Measurements from ENCODE around the gene SARNP.

Gene SARNP

DNA sequence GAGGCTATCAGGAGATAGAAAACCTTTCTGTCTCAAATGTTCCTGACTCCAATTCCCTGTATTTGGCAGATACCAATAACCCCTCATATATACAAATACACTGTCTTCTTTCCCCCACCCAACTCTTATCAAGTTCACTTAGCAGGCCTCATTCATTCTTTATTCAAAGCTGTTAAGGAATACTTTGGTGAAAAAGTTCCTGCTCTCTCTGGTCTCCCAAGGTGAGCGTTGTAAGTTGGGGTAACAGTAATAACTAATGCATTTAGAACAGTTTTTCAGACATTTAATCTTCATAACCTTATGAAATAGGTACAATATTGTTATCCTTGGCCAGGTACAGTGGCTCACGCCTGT is 78.5 kb downstream of the SARNP start:
- DNase-seq, result no peak

DNA sequence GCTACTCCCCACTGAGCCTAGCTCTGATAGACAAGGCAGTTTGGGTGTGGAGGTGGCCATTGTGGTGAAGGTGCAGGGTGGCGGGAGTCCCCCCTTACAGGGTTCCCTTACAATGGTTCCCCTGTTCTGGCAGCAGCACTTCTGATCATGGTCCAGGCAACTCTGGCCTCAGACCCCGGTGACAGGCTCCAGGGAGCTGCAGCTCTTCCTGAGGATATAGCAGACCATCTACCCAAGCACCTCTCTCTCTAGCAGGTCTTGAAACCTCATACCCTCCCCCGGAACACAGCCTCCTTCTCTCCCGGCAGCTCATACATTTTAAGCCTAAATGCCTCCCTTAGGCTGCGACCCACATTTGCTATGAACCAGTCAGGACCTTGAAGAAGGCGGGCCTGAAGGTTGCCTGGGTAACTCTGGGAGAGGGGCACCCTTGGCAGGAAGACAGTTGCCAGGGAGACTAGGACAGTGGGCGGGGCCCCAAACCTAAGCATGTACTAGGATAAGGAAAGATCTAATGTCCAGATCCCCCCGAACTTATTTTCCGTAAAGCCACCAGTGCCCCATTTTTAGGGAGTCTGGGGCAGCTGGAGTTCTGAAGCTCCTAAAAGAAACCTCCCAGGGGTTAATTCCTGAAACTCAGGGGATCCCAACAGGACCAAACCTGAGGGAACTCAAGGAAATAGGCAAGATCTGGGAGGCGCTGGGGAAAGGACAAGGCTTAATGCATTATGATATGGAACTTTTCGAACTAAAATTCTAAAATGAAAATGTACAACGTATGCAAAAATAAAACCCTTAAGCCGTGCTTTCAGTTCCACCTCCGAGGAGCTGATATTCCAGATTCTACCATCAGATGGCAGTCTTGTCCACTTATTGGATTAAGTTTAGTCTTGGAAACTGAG is 79.2 kb downstream of the SARNP start:
- peak; percentile 96 for DNase-seq

DNA sequence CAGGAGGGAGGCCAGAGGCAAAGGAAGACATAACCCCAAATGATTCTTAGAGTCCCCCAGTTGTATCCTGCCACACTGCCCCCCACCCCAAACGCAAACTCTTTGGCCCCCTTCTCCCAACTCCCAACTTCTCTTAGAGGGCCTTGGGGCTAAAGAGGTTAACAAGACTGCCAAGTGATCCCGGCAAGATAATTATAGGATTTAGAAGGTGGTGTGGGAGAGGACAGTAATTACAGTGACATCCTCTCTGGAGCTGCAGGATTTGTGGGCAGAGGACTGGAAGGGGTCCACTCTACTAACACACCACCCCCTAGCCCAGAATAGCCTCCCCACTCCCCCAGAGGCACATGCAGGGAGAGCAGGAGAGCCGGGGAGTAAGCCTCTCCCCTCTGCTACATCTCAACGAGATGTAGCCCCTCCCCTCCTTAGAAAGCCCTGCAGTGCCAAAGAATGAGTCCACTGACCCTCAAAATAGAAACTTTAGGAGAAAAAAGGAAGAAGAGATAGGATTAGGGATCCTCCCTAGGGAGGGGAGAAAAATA is 79.9 kb downstream of the SARNP start:
- no peak for DNase-seq

DNA sequence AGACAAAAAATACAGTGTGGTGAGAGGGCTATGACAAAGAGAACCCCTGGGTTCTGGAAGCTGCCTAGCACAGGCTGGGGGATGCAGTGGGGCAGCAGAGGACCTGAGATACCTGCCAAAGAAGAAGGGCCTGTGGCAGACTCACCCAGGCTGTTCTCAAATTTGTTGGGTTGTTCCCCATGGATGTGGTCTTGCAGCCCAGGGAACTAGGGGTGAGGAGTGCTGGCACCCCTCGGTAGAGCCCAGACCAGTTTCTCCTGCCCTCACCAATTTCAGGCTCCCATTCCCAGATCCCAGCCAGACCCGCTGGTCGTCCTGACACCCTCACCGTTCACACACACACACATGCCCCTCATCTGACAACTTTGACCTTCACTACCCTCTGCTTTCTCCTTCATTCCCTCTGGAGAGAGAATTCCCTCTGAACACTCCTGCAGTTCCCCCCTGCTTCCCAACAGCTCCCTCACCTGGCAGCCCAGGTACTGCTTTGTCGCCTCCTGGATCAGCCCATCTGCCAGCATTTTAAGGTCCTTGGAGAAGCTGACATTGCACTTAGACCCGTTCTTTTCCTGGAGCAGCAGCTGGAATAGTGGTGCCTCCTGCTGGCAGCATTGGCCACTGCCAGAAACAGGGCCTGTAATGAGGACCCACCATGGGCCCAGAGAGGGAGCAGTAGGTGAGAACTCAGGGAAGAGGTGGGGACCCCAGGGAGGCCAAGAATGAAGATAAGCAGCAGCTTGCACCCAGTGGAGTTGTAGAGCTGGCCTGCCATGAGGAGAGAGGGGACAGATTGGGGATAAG is 80.5 kb downstream of the SARNP start:
- DNase-seq, result peak; percentile 73

DNA sequence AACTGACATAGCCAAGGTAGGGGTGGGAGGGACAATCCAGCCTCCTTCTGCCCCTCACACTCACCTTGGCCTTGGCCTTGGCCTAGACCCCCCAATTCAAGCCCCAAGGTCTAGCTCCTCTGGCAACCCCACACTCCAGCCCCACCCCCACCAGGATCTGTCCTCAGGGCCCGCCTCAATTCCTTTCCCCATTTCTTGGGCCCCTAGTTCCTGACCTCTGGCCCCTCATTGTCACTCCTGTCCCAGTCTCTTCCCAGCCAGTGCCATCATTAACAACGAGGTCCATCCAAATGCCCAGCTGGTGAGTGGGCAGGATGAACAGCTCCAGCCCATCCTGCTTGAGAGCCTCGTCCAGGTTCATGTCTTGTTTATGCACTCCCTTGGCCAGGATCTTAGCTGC is 81.4 kb downstream of the SARNP start:
- DNase-seq, result no peak

DNA sequence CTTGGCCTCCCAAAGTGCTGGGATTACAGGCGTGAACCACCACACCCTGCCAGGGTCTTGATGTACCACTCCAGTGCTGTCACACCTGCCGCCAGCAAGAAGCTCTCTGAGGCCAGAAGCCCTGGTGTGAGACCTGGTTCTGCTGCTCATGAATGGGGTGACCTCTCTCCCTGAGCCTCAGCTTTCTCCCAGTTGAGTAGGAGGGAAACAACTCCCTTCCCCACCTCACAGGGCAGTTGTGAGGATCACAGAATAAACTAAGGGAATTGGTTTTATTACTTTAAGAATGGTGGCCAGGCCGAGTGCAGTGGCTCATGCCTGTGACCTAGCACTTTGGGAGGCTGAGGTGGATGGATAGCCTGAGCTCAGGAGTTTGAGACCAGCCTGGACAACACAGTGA is 82.9 kb downstream of the SARNP start:
- no peak for DNase-seq

DNA sequence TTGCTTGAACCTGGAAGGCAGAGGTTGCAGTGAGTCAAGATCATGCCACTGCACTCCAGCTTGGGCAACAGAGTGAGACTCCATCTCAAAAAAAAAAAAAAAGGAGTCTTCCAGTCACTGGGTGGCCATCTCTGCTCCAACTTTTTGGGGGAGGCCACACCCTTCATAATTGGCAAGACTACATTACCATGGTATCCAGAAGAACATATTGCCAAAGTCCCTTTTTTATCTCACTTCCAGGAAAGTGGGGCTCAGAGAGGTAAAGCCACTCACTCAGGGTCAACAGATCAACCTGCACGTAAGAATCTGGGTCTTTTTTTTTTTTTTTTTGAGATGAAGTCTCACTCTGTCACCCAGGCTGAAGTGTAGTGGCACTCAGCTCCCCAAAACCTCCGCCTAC is 83.7 kb downstream of the SARNP start:
- DNase-seq, result no peak

DNA sequence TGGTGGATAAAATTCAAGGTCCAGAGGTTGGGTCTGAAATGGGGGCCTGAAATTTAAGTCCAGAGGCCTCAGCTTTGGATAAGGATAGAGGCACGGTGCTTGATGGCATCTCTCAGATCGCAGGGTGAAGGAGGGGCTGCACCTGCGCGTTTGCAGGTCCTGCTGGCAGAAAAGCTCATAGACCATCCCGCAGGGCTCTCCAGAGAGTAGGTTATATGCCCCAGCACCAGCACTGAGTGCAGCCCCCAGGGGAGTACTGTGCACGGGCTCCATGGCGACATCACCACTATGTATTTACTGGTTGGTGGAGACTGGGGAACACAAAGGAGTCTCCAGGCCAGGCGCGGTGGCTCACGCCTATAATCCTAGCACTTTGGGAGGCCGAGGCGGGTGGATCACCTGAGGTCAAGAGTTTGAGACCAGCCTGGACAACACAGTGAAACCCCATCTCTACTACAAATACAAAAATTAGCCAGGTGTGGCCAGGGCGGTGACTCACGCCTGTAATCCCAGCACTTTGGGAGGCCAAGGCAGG is 84.4 kb downstream of the SARNP start:
- no peak for DNase-seq

DNA sequence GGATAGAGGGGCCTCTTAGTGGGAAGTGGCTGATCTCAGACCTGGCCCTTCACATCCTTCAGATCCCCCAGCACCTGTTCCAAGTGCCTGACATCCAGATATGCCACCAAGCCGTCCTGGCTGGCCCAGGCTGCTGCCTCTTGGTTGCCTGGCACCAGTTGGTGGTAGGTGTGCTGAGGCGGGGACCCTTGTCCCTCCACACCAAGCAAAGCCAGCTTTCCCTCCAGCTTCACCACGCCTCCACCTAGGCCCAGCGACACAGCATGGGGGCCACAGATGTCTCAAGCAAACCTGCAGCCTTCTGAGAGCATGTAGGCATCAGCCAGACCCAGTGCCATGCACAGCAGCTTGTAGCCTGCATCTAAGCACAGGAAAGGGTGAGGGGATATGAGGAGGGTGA is 85.2 kb downstream of the SARNP start:
- no peak for DNase-seq

DNA sequence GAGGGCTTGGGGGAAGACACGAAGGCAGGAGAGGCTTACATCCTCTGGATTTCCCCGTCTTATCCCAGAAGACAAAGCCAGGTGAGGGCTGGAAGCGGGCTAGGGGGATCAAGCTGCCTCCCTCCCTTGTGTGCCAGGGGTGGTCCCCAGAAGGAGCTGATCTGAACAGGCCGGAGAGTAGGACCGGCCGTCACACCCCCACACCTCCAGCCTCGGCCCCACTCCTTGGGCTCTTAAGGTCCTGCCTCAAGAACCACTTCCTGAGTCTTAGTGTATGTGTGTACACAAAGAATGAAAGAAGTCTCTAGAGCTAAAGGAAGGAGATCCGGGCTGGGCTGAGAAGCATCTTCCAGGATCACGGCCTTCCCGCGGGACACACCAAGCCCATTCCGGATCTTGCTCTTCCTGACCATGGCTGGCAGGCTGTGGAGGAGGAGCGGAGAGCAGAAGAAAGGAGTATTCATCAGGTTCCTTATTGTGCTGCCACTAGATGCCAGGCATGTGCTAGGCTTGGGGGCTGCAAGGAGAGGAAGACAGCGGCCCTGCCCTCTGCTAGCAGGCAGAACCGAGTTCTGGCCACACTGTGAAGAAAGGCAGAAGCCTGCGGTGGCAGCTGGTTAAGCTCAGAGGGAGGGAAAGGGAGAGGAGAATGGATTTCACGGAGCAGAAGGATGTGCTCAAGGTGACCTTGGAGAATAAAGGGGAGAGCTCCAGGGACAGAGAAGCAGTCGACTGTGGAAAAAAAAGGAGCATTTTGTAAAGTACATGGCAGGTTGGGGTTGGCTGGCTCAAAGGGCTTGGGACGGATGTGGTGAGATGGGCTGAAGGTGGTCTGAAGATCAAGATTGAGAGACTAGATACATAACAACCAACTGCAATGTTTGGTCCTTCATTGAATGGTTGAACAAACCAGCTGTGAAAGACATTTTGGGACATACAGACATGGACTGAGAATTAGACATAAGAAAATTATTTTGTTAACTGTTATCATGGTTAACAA is 87.4 kb downstream of the SARNP start:
- DNase-seq, result peak; percentile 55

DNA sequence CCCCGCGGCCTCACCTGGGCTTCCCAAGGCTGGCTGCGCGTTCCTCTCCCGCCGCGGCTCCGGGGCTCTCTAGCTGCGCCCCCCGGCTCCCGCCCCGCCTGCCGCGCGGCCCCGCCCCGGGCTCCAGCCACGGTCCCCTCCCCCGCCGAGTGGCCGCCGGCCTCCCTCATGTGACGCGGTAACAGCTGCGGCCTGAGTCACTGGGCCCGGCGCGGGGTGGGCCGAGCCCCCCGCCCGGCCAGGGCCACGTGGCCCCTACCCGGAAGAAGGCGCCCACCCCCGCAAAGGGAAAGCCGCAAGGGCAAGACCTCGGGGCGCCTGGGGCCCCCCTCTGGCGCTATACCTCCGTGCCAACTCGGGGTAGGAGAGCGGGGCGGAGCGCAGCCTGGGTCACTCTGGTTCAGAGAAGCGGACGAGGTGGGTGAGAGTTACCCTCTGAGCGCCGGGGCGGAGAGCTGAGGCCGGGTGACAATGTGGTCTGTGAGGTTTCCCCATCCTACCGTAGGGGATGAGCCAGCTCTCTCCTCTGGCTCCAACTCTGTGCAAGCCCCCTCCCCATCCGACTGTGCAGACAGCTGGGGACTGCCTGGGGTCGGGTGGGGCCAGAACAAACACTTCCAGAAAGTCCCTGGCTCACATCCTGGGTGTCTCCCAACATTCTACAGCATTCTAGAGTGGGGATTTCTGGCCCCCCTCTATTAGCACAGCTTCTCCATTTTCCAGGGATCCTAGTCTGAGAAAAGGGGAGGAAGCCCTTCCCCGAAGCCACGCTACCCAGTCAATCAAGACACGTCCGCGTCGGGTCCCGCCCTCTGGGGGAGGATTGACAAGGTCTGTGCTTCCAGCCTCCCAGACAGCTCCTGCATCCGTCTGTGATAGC is 88.3 kb downstream of the SARNP start, which contains the start of gene CD63:
TSS of gene CD63 (minus strand) at position 71 of the 880 bp plus-strand sequence. CDS start 668 bp downstream, outside the sequence.
- DNase-seq, result peak; percentile 97

DNA sequence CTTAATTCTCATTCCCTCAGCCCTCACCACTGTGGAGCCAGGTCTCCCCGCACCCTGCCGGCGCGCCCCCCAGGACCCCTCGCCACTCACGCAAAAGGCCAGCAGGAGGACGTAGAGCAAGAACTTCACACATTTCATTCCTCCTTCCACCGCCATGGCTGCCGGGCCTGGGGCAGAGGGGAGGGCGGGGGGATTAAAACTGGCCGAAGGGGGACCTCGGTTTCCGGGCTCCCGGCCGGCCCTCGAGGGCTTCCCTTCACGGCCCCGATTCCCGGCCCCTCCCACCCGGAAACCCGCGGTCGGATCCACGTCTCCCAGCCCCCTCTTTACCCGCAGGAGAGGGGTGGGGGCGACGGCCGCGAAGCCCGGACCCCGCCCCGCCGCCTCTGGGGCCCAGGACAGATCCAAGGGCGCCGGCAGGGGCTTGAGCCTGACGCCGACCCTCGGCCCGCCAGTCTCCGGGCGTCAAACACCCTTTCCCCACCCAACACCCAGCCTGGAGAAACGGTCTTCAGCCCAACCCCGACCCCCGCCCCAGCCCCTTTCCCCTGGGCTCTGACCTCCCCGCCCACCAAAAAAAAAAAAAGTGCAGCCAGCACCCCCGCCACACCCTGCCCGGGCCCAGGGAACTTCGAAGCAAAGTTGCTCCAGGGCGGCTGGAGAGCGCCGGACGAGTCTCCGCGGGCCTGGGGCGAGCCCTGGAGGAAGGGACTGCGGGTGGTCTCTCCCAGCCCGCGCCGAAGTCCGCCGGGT is 89.2 kb downstream of the SARNP start:
- DNase-seq, result peak; percentile 74

DNA sequence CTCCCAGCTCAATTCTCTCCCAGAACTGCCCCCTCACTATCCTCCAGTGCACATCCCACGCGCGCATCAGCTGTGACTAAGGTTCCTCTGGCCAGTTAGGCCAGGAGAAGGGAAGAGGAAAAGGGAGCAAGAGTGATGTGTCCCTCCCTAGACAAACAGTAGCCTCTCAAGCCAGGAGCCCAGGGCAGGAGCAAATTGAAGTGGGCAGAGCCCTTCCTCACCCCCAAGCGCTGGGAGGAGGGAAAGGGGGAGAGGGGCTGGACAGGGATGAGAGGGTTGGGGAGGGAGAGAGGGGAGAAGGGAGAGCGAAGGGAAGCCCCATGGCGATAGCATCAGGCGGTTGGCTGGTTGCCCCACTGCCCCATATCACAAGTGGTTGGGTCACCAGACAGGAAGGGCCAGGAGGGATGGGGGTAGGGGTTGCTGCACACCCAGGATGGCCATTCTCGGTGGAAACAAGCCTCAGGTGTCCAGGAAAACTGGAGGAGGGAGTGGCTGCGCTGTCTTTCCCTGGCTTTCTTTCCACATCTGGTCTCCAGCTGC is 89.8 kb downstream of the SARNP start:
- DNase-seq, result peak; percentile 74

DNA sequence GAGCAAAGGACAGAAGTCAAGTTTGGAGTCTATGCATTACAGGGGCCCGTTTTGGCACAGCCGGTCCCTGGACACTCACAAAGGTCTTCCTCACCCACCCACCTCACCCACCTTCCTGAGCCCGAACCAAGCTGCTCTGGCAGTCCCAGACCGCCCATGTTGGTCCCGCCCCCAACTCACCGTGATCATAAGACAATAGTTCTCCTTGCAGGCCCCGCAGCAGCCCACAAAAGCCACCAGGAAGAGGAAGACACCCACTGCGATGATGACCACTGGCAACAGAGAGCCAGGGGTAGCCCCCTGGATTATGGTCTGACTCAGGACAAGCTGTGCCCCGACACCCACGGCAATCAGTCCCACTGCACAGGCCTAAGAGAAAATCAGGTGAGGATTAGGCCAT is 90.6 kb downstream of the SARNP start:
- DNase-seq, result peak; percentile 71

DNA sequence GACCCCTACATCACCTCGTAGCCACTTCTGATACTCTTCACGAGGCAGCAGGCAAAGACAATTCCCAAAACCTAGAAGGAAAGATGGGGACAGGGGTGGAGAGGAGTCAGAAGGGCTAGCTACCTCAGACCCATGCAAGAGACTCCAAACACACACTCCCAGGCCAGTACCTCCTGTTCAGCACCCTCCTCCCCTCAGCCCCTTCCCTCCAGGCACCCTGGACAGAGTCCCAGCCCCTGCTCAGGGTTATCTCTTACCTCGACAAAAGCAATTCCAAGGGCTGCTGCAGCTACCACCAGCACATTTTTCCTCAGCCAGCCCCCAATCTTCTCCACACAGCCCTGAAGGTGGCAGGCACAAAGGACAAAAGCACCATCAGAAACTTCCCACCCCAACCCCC is 92.0 kb downstream of the SARNP start:
- no peak for DNase-seq

DNA sequence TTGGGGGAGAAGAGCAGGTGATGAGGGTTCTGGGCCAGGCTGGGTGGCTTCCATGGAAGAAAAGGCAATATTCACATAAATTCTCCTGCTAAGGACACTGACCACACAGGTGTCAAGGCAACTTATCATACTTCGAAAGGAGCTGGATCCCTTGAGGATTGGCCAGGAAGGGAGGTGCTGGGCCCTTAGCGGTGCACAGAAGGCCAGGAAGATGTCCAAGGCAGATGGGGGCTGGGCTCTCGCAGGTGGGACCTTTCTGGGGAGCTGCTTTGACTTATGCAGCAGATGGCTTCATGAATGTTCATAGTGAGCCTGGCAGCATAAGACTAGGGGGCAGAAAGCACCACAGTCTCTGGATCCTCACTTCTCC is 92.6 kb downstream of the SARNP start:
- no peak for DNase-seq

DNA sequence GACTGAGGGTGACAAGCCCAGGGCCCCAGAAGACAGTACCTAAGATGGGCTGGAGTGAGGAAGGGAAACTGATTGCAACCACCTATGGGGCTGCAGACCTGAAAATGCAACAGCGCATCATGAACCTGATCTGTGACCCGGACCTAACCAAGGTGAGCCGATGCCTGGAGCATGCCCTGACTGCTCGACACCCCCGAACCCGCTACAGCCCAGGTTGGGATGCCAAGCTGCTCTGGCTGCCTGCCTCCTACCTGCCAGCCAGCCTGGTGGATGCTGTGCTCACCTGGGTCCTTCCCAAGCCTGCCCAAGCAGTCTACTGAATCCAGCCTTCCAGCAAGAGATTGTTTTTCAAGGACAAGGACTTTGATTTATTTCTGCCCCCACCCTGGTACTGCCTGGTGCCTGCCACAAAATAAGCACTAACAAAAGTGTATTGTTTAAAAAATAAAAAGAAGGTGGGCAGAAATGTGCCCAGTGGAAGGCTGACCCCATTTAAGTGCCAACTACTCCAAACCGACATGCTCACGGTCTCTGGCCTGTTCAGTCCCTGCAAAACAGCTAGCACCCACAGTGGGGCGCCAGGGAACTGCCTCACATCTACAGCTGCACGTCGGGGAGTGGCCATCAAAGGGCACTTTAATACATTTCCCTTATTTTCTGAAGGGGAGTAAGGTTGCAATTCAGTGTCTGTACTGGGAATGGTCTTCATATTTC is 93.1 kb downstream of the SARNP start:
- peak; percentile 75 for DNase-seq

DNA sequence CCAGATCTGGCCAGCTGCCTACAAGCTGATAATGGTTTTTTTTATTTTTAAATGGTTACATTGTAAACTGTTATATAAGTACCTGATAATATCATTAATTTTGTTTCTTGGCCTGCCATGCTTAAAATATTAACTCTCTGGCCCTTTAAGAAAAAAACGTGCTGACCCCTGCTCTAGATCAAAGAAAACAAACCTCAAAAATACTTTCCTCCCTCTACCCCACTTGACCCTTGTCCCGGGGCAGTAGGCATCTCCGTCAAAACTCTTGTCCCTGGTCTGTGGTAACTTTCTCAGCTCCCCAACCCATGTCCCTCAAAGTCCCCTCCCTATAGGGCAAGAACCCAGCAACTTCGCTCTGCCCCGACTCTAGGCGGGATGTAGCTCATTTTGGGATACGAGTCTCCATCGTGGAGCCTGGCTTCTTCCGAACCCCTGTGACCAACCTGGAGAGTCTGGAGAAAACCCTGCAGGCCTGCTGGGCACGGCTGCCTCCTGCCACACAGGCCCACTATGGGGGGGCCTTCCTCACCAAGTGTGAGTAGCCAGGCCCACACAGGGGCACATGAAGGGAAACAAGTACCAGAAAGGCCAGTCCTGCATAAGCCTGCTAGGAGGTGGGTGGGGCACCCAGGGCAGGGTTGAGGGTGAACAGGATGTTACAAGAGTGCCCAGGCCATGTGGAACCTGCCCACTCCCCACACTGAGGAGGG is 93.9 kb downstream of the SARNP start:
- DNase-seq, result no peak

DNA sequence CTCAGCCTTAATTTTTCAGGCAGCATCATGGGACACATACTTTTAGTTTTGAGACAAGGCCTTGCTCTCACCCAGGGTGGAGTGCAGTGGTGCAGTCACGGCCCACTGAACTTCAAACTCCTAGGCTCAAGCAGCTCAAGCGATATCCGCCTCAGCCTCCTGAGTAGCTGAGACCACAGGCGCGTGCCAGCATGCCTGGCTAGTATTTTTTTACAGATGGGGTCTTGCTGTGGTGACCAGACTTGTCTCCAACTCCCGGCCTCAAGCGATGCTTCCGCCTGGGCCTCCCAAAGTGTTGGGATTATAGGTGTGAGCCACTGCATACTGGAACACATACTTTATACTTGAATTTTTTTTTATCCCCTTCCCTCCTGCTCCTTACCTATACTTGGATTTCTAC is 94.6 kb downstream of the SARNP start:
- no peak for DNase-seq
